Endothelial cell of umbilical vein (primary cell): ENCODE measurements around the gene BORCS5.

Experiments
- CTCF ChIP-seq, 2 donors: IDR thresholded peaks; 1 replicate in 1 of 2; 2 replicates in 1 of 2; pipeline ENCODE4 v1.5.1; 2011; ENCODE audit warnings: low read length in 2 of 2, mild to moderate bottlenecking in 2 of 2, moderate library complexity in 2 of 2, control low read depth in 1 of 2, inconsistent platforms in 1 of 2, low read depth in 1 of 2; ENCODE audit not compliant: insufficient read depth in 1 of 2; ENCODE audit errors: extremely low read depth in 1 of 2
- EZH2 ChIP-seq: IDR thresholded peaks from 2 replicates; pipeline ENCODE4 v1.6.1; 2012; ENCODE audit warnings: borderline replicate concordance, low read depth, mild to moderate bottlenecking, moderate library complexity, low read length, inconsistent platforms; ENCODE audit not compliant: severe bottlenecking
- FOS ChIP-seq: IDR thresholded peaks from 2 replicates; pipeline ENCODE4 v1.6.1; 2011; ENCODE audit warnings: mild to moderate bottlenecking, low read length, moderate library complexity, borderline replicate concordance; ENCODE audit not compliant: insufficient read depth
- GATA2 ChIP-seq: IDR thresholded peaks from 2 replicates; pipeline ENCODE4 v1.7.0; 2011; ENCODE audit warnings: low read depth, mild to moderate bottlenecking, moderate library complexity, mixed read lengths, low read length; ENCODE audit not compliant: insufficient read length, insufficient read depth
- JUN ChIP-seq: IDR thresholded peaks from 2 replicates; pipeline ENCODE4 v1.6.1; 2011; ENCODE audit warnings: borderline replicate concordance, low read depth; ENCODE audit not compliant: insufficient read length, insufficient read depth
- POLR2A ChIP-seq: IDR thresholded peaks from 2 replicates; pipeline ENCODE4 v1.6.1; 2012; ENCODE audit warnings: low read depth, mild to moderate bottlenecking, control low read depth, low read length
- POLR2AphosphoS5 ChIP-seq: IDR thresholded peaks from 2 replicates; pipeline ENCODE4 v1.6.1; 2012; ENCODE audit warnings: low read depth, mild to moderate bottlenecking, control low read depth, low read length, moderate library complexity; ENCODE audit not compliant: insufficient read depth
- TF ChIP-seq, protein P1 (sequence below): IDR thresholded peaks from 2 replicates; pipeline ENCODE4 v1.6.1; 2011; ENCODE audit not compliant: insufficient read depth, insufficient read length

- no peak for TF ChIP-seq CTCF (IDR thresholded peaks at IDR 0.05; ENCODE audit: extremely low read depth in 1 of 2, insufficient read depth in 1 of 2, low read depth in 1 of 2, low read length in 2 of 2)
- peak; percentile 91 for TF ChIP-seq FOS
- peak; percentile 95 for TF ChIP-seq POLR2AphosphoS5
- peak; percentile 93 for TF ChIP-seq POLR2A
- TF ChIP-seq GATA2 = peak; percentile 93
- peak; percentile 100 for TF ChIP-seq JUN
- no peak for TF ChIP-seq EZH2
- TF ChIP-seq, protein P1, sequence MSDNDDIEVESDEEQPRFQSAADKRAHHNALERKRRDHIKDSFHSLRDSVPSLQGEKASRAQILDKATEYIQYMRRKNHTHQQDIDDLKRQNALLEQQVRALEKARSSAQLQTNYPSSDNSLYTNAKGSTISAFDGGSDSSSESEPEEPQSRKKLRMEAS = no peak
Observed at GRCh38 chr12:12439636-12440035, 82.8 kb downstream of the BORCS5 start.
